ENCODE measurements around the gene CDCP1. TPM values are rescaled to one million over a fixed set of nuclear protein-coding genes. Genes with fewer than 3 reads are reported as not detected.

Gene CDCP1
- total RNA-seq, 1 donor from 2014 or later: 0.15 TPM

- no peak overlapping the region for H3K27ac Mint-ChIP-seq (ENCODE audit: unreplicated experiment)
- no peak for TF ChIP-seq CTCF (IDR thresholded peaks at IDR 0.05)
- DNase-seq (ENCODE audit: low spot score): no peak
- no peaks in the 10 kb centered on the region for H3K36me3 Mint-ChIP-seq (ENCODE audit: low read depth)
- H3K9me3 Mint-ChIP-seq (ENCODE audit: low read depth): no peaks in the 10 kb centered on the region
- no peaks in the 10 kb centered on the region for H3K4me1 Mint-ChIP-seq (ENCODE audit: low read depth)
- H3K27me3 Mint-ChIP-seq (ENCODE audit: low read depth): peaks cover 13% of the 10 kb centered on the region
- no peak overlapping the region for H3K4me3 Mint-ChIP-seq (ENCODE audit: unreplicated experiment)
Observed at GRCh38 chr3:45116350-45116749, 29.8 kb downstream of the CDCP1 start.

- peaks cover 15% of the 10 kb centered on the region for H3K27me3 Mint-ChIP-seq (ENCODE audit: low read depth)
- H3K4me1 Mint-ChIP-seq (ENCODE audit: low read depth): no peaks in the 10 kb centered on the region
- no peaks in the 10 kb centered on the region for H3K36me3 Mint-ChIP-seq (ENCODE audit: low read depth)
- H3K27ac Mint-ChIP-seq (ENCODE audit: unreplicated experiment): no peak overlapping the region
- no peaks in the 10 kb centered on the region for H3K9me3 Mint-ChIP-seq (ENCODE audit: low read depth)
- no peak overlapping the region for H3K4me3 Mint-ChIP-seq (ENCODE audit: unreplicated experiment)
- no peak for TF ChIP-seq CTCF (IDR thresholded peaks at IDR 0.05)
- DNase-seq (ENCODE audit: low spot score): no peak
Observed at GRCh38 chr3:45113625-45114050, 32.5 kb downstream of the CDCP1 start.

- Mint-ChIP-seq H3K4me3 (ENCODE audit: unreplicated experiment) (no peak overlapping the region), H3K4me1 (ENCODE audit: low read depth) (no peaks in the 10 kb centered on the region), H3K27me3 (ENCODE audit: low read depth) (peaks cover 13% of the 10 kb centered on the region), H3K27ac (ENCODE audit: unreplicated experiment) (no peak overlapping the region), H3K36me3 (ENCODE audit: low read depth) (no peaks in the 10 kb centered on the region), H3K9me3 (ENCODE audit: low read depth) (no peaks in the 10 kb centered on the region)
- no peak for DNase-seq (ENCODE audit: low spot score)
- no peak for TF ChIP-seq CTCF (IDR thresholded peaks at IDR 0.05)
Observed at GRCh38 chr3:45112939-45113338, 33.2 kb downstream of the CDCP1 start.

- H3K9me3 Mint-ChIP-seq (ENCODE audit: low read depth): no peaks in the 10 kb centered on the region
- H3K4me3 Mint-ChIP-seq (ENCODE audit: unreplicated experiment): no peak overlapping the region
- no peaks in the 10 kb centered on the region for H3K36me3 Mint-ChIP-seq (ENCODE audit: low read depth)
- H3K4me1 Mint-ChIP-seq (ENCODE audit: low read depth): peaks cover 10% of the 10 kb centered on the region
- H3K27me3 Mint-ChIP-seq (ENCODE audit: low read depth): peaks cover 7% of the 10 kb centered on the region
- no peak for DNase-seq (ENCODE audit: low spot score)
- no peak overlapping the region for H3K27ac Mint-ChIP-seq (ENCODE audit: unreplicated experiment)
- TF ChIP-seq CTCF (IDR thresholded peaks at IDR 0.05): no peak
Observed at GRCh38 chr3:45110509-45110833, 35.7 kb downstream of the CDCP1 start.

- H3K9me3 Mint-ChIP-seq (ENCODE audit: low read depth): no peaks in the 10 kb centered on the region
- H3K27me3 Mint-ChIP-seq (ENCODE audit: low read depth): peaks cover 7% of the 10 kb centered on the region
- no peak overlapping the region for H3K27ac Mint-ChIP-seq (ENCODE audit: unreplicated experiment)
- no peak overlapping the region for H3K4me3 Mint-ChIP-seq (ENCODE audit: unreplicated experiment)
- DNase-seq (ENCODE audit: low spot score): no peak
- no peak for TF ChIP-seq CTCF (IDR thresholded peaks at IDR 0.05)
- H3K36me3 Mint-ChIP-seq (ENCODE audit: low read depth): no peaks in the 10 kb centered on the region
- H3K4me1 Mint-ChIP-seq (ENCODE audit: low read depth): peaks cover 14% of the 10 kb centered on the region
Observed at GRCh38 chr3:45109771-45110508, 36.2 kb downstream of the CDCP1 start.

Data from chondrocyte (in vitro differentiated cells).